ENCODE data around the gene HOXC10. TPM values are rescaled to one million over a fixed set of nuclear protein-coding genes. Genes with fewer than 3 reads are reported as not detected.

The HOXC10 gene
- total RNA-seq, 1 experiment from 2014 or later = not detected

DNA sequence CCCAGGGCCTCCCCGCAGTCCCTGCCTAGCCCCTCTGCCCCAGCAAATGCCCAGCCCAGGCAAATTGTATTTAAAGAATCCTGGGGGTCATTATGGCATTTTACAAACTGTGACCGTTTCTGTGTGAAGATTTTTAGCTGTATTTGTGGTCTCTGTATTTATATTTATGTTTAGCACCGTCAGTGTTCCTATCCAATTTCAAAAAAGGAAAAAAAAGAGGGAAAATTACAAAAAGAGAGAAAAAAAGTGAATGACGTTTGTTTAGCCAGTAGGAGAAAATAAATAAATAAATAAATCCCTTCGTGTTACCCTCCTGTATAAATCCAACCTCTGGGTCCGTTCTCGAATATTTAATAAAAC, 45.5 kb downstream of the HOXC10 start (continued):
- TF ChIP-seq, protein P1, sequence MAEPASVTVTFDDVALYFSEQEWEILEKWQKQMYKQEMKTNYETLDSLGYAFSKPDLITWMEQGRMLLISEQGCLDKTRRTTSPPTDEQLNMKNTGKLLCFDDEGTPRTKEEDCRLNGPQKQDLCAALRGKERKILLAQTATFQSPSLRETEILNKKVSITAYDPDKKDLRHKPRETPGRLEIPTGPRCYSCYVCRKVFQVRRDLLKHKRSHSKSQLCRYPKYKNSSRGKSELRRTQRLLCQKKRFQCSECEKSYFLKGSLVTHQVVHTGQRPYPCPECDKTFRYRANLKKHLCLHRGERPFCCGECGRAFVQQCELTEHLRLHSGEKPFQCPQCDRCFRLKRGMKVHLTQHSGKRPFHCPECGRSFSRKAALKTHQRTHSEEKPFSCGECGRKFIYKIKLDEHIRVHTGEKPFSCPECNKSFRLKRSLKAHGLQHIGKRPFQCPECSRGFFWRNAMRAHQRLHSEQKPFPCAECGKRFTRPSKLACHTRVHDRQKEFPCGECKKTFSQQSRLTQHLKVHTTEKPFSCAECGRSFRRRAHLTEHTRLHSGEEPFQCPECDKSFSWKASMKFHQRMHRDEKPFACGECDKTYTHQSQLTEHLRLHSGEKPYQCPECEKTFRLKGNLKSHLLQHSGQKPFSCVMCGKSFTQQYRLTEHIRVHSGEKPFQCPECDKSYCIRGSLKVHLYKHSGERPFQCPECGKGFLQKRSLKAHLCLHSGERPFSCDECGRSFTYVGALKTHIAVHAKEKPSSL (CRISPR knock-in tag; conservative IDR thresholded peaks at IDR 0.05) = no peak
- no peak for TF ChIP-seq E2F4 (CRISPR knock-in tag; IDR thresholded peaks at IDR 0.05; ENCODE audit: borderline replicate concordance, low read depth)
- no peak for TF ChIP-seq NR1H2 (CRISPR knock-in tag; IDR thresholded peaks at IDR 0.05)

DNA sequence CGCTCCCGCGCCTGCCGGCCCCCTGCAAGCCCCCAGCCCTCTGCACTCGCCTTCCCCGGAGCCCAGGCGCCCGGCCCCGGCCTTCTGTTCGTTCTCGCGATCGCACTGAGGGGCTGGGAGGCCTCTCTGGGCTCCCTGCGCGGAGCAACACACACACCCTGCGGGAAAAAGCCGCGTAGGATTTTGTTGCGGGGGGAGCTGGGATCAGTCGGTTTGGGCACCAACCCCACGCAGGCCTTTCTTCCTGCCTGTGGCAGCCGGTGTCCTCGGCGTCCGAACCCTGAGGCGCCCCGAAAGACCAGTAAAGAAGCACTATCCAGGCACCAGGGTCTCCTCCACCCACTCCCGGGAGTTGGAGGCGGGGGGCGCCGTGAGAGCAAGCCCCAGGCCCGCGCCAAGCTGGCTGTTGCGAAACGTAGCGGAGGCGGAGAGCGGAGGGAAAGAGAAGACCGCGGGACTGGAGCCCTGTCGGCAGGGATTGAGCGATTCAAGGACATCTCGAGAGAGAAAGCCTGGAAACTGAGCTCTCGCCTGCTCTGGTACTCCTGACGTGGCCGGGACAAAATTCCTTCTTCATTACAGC, 46.0 kb downstream of the HOXC10 start:
- Mint-ChIP-seq H3K27me3 (ENCODE audit: low read depth) (peaks cover 99% of the 10 kb centered on the region), H3K36me3 (no peaks in the 10 kb centered on the region), H3K4me1 (peaks cover 38% of the 10 kb centered on the region), H3K27ac (no peak overlapping the region), H3K4me3 (no peak overlapping the region), H3K9me3 (no peaks in the 10 kb centered on the region)
- DNase-seq (ENCODE audit: low spot score) (no peak), ATAC-seq (peak; percentile 29)
- ChIA-PET POLR2A (interaction anchor here (0.6 kb wide), 1 partner anchor 175 kb away, joined by 5 read pairs; no protein-coding TSS in a partner anchor), CTCF (interaction anchor here (0.5 to 8.1 kb wide), 15 partner anchors 10 to 390 kb away, joined by 3 to 149 read pairs (median 5); partner anchors contain the start of genes HOXC10 and HOXC8)
- TF ChIP-seq, protein P2, sequence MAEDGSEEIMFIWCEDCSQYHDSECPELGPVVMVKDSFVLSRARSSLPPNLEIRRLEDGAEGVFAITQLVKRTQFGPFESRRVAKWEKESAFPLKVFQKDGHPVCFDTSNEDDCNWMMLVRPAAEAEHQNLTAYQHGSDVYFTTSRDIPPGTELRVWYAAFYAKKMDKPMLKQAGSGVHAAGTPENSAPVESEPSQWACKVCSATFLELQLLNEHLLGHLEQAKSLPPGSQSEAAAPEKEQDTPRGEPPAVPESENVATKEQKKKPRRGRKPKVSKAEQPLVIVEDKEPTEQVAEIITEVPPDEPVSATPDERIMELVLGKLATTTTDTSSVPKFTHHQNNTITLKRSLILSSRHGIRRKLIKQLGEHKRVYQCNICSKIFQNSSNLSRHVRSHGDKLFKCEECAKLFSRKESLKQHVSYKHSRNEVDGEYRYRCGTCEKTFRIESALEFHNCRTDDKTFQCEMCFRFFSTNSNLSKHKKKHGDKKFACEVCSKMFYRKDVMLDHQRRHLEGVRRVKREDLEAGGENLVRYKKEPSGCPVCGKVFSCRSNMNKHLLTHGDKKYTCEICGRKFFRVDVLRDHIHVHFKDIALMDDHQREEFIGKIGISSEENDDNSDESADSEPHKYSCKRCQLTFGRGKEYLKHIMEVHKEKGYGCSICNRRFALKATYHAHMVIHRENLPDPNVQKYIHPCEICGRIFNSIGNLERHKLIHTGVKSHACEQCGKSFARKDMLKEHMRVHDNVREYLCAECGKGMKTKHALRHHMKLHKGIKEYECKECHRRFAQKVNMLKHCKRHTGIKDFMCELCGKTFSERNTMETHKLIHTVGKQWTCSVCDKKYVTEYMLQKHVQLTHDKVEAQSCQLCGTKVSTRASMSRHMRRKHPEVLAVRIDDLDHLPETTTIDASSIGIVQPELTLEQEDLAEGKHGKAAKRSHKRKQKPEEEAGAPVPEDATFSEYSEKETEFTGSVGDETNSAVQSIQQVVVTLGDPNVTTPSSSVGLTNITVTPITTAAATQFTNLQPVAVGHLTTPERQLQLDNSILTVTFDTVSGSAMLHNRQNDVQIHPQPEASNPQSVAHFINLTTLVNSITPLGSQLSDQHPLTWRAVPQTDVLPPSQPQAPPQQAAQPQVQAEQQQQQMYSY (CRISPR knock-in tag; IDR thresholded peaks at IDR 0.05) = 0 out of 2 replicates have a peak, but pooled peaks have one; percentile 33
- TF ChIP-seq OVOL2 (CRISPR knock-in tag; IDR thresholded peaks at IDR 0.05; ENCODE audit: borderline replicate concordance) = no peak

GRCh38 chr12:54031480-54031879, 46.5 kb downstream of the HOXC10 start:
- H3K9me3 Mint-ChIP-seq = no peaks in the 10 kb centered on the region
- H3K4me3 Mint-ChIP-seq = no peak overlapping the region
- POLR2A ChIA-PET = interaction anchor here (0.6 kb wide), 1 partner anchor 175 kb away, joined by 5 read pairs; no protein-coding TSS in a partner anchor
- peaks cover 99% of the 10 kb centered on the region for H3K27me3 Mint-ChIP-seq (ENCODE audit: low read depth)
- H3K27ac Mint-ChIP-seq = no peak overlapping the region
- ATAC-seq (no peak), DNase-seq (ENCODE audit: low spot score) (no peak)
- peaks cover 36% of the 10 kb centered on the region for H3K4me1 Mint-ChIP-seq
- H3K36me3 Mint-ChIP-seq = no peaks in the 10 kb centered on the region
- CTCF ChIA-PET = interaction anchor here (0.5 to 8.1 kb wide), 19 partner anchors 8 to 389 kb away, joined by 3 to 149 read pairs (median 5); partner anchors contain the start of genes HOXC10 and HOXC8
- TF ChIP-seq MLX (CRISPR knock-in tag; IDR thresholded peaks at IDR 0.05) (no peak), KAT7 (CRISPR knock-in tag; IDR thresholded peaks at IDR 0.05; ENCODE audit: borderline replicate concordance) (no peak), ZNF671 (CRISPR knock-in tag; IDR thresholded peaks at IDR 0.05) (no peak), NR1H2 (CRISPR knock-in tag; IDR thresholded peaks at IDR 0.05) (no peak), ATF1 (CRISPR knock-in tag; IDR thresholded peaks at IDR 0.05) (no peak), ZNF263 (CRISPR knock-in tag; IDR thresholded peaks at IDR 0.05; ENCODE audit: low read depth) (no peak), TEAD1 (CRISPR knock-in tag; IDR thresholded peaks at IDR 0.05) (no peak), CBFB (CRISPR knock-in tag; IDR thresholded peaks at IDR 0.05; ENCODE audit: low read depth) (no peak), SP1 (CRISPR knock-in tag; conservative IDR thresholded peaks at IDR 0.05) (no peak), ZNF219 (CRISPR knock-in tag; IDR thresholded peaks at IDR 0.05; ENCODE audit: borderline replicate concordance) (no peak)
